Activated CD4-positive, alpha-beta memory T cell treated with anti-CD3 and anti-CD28 coated beads, Interleukin-2, amount 10 ng/mL, durations not matched to agents 7 days and 5 days (primary cell): ENCODE data around the gene SPR. TPM values are rescaled to one million over a fixed set of nuclear protein-coding genes. Genes with fewer than 3 reads are reported as not detected.
A peak's percentile ranks its signal among the peaks of the same experiment; 100 is the strongest.

Source experiments
- CTCF ChIA-PET: fragments of 350-600 bp; sonication (Branson Sonifier 250); formaldehyde crosslinking; loops from one replicate; lab custom pipeline; 2021; ENCODE audit warnings: antibody characterized with exemption, inconsistent platforms; lab: Charles Lee
- POLR2A ChIA-PET: fragments of 350-600 bp; sonication (Branson Sonifier 250); formaldehyde crosslinking; loops from one replicate; lab custom pipeline; 2021; ENCODE audit warnings: antibody characterized with exemption; lab: Charles Lee
- DNase-seq: peaks from one replicate; pipeline ENCODE4 v3.0.0-alpha.2; 2020
- H3K27ac Mint-ChIP-seq: one replicate; pipeline ENCODE4 v1.8.0; 2021; ENCODE audit warnings: mild to moderate bottlenecking, mixed read lengths
- H3K27me3 Mint-ChIP-seq: one replicate; pipeline ENCODE4 v1.8.0; 2021; ENCODE audit warnings: mixed read lengths
- H3K36me3 Mint-ChIP-seq: one replicate; pipeline ENCODE4 v1.8.0; 2021; ENCODE audit warnings: low read depth, mixed read lengths
- H3K4me1 Mint-ChIP-seq: one replicate; pipeline ENCODE4 v1.8.0; 2021; ENCODE audit warnings: mixed read lengths
- H3K4me3 Mint-ChIP-seq: one replicate; pipeline ENCODE4 v1.8.0; 2021; ENCODE audit warnings: mild to moderate bottlenecking, mixed read lengths
- H3K9me3 Mint-ChIP-seq: one replicate; pipeline ENCODE4 v1.8.0; 2021; ENCODE audit warnings: mixed read lengths
- total RNA-seq, 2 experiments: library from RNA; stranded (reverse); gene quantifications; one replicate each; pipeline ENCODE4 v1.2.3, GENCODE V29; 2021

SPR gene
- total RNA-seq, result under 1 TPM; 0.63 to 0.71 TPM

DNA sequence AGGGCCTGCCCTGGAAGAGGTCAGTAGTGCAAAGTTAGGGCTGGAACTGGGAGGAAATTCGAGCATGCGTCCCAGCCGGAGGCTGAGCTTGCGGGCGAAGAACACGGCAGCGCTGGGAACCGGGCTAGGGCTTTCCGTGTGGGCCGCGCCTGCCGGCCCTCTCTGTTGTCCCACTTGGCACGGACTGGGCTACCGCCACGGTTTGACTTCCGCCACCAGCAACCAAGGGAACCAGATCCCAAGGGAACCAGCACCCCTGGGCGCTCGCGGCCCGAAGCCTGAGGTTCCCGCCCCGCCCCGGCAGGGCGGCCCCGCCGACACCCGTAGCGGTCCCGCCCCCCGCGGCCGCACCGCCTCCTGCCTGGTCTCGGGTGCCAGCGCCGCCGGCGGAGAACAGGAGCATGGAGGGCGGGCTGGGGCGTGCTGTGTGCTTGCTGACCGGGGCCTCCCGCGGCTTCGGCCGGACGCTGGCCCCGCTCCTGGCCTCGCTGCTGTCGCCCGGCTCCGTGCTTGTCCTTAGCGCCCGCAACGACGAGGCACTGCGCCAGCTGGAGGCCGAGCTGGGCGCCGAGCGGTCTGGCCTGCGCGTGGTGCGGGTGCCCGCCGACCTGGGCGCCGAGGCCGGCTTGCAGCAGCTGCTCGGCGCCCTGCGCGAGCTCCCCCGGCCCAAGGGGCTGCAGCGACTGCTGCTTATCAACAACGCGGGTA is at the start of gene SPR:
TSS of gene SPR (plus strand) at position 377 of the 708 bp plus-strand sequence. CDS start at position 402, 25 bp downstream.
- H3K9me3 Mint-ChIP-seq, result no peaks in the 10 kb centered on the region
- ChIA-PET CTCF (interaction anchor here (1.0 to 3.1 kb wide), 23 partner anchors 9 to 406 kb away, joined by 3 to 15 read pairs (median 4); partner anchors contain the start of gene EGR4), POLR2A (interaction anchor here (0.8 kb wide), 1 partner anchor 82 kb away, joined by 3 read pairs; no protein-coding TSS in a partner anchor)
- no peak within 1 kb of the TSS for H3K27ac Mint-ChIP-seq
- peaks cover 6% of the 10 kb centered on the region for H3K4me1 Mint-ChIP-seq
- H3K27me3 Mint-ChIP-seq, result peaks cover 48% of the 10 kb centered on the region
- no peaks in the 10 kb centered on the region for H3K36me3 Mint-ChIP-seq
- peak; percentile 69 for DNase-seq
- H3K4me3 Mint-ChIP-seq, result peak within 1 kb of the TSS; percentile 60

DNA sequence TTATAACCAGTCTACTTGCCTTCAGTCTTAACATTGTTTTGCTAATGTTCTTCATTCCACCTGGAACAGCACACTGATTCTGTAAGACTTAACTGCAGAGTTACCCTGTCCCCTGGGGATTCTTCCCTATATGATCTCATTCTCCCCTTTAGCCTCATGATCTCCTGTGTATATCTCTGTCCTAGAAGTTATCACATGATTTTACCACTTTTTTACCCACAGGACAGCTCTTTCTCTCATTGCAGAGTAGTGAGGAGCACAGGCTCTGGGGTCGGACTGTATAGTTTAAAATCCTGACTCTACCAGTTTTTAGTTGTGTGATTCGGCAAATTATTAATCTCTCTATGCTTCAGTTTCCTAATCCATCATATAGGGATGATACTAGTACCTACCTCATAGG is 47.1 kb upstream of the SPR start:
- Mint-ChIP-seq H3K4me1 (no peaks in the 10 kb centered on the region), H3K27ac (no peak overlapping the region), H3K9me3 (no peaks in the 10 kb centered on the region), H3K27me3 (peaks cover 35% of the 10 kb centered on the region), H3K4me3 (no peak overlapping the region), H3K36me3 (no peaks in the 10 kb centered on the region)
- CTCF ChIA-PET, result no interaction called here
- DNase-seq, result no peak
- POLR2A ChIA-PET, result interaction anchor here (1.2 kb wide), 1 partner anchor 9 kb away, joined by 3 read pairs; no protein-coding TSS in a partner anchor

DNA sequence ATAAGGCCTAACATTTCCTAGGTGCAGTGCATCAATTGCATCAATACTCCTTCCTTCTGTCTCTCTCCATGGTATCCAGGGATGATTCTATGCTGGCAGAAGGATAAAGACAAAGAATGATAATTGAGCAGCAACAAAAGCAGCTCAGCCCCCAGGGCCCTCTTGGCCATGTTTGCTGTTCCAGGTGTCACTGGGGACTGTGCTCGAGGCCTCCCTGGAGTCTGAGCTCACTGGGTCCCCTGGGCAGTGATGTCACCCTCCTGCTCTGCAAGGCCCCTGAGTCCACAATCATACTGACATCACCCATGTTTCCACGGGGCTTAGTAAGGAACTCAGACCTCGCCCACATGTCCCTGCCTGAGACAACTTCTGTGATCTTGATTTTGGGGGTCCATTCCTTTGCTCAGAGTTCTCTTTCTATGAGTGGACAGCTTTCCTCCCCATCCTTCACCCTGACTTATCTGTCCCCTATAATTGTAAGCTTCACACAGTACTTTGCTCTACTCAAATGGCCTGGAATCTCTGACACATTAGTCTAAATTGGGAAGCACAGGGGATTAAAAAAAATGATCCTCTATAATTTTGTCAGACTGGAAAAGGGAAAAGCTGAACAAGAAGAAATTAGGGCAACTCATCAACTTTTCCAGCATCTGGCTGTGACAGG is 45.6 kb upstream of the SPR start:
- ChIA-PET CTCF (interaction anchor here (0.9 to 1.5 kb wide), 2 partner anchors 20 to 21 kb away, joined by 3 to 4 read pairs; no protein-coding TSS in a partner anchor), POLR2A (interaction anchor here (1.2 to 1.5 kb wide), 2 partner anchors 11 to 12 kb away, joined by 3 to 5 read pairs; no protein-coding TSS in a partner anchor)
- peaks cover 26% of the 10 kb centered on the region for H3K27me3 Mint-ChIP-seq
- no peak for DNase-seq
- no peak overlapping the region for H3K4me3 Mint-ChIP-seq
- H3K9me3 Mint-ChIP-seq, result no peaks in the 10 kb centered on the region
- no peak overlapping the region for H3K27ac Mint-ChIP-seq
- no peaks in the 10 kb centered on the region for H3K36me3 Mint-ChIP-seq
- peaks cover 2% of the 10 kb centered on the region for H3K4me1 Mint-ChIP-seq

DNA sequence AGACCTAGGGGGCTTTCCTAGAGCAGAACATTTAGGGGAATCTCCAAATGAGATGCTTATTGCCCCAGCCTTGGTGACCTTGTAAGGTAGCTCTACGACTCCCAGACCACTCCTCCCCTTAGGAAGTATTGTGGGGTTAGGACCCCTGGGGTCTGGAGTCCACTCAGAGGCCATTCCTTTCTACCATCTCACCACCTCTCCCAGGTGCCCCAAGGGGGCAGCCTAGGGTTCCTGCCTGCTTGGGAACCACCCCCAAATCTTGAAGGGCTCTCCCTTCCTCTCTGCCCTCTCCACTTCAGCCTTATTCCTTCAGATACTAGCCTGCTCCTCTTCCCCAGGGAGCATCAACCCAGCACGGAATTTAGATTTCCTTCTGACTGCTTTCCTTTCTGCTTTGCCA is 43.9 kb upstream of the SPR start:
- H3K36me3 Mint-ChIP-seq, result no peaks in the 10 kb centered on the region
- CTCF ChIA-PET, result interaction anchor here (1.5 kb wide), 1 partner anchor 11 kb away, joined by 3 read pairs; no protein-coding TSS in a partner anchor

DNA sequence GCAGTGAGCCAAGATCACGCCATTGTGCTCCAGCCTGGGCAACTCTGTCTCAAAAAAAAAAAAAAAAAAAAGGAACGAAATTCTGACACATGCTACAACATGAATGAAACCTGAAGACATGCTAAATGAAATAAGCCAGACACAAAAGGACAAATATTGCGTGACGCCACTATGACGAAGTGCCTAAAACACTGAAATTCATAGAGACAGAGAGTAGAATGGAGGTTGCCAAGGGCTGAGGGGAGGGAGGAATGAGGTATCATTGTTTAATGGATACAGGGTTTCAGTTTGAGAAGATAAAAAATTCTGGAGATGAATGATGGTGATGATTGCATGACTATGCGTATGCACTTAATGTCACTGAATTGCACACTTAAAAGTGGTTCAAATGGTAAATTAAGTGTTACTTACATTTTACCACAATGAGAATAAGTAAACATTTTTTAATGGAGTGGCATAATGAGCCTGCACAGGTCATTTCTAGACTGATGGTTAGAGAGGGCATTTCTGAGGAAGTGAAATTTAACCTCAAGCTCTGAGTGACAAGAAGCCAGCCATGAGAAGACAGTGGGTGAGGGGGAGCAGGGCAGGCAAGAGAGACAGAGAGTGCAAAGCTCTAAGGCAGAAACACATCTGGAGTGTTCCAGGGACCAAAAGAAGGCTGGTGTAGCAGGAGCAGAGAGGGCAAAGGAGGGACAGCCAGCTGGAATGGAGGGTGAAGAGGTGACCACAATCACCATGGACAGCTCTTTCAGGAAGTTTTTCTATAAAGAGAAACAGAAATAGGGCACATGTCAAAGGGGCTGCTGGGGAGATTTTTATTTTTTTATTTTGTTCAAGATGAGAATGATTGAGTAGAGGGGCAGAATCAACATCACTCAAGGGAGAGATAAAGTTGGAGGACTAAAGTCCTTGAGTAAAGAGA is 40.8 kb upstream of the SPR start:
- Mint-ChIP-seq H3K9me3 (no peaks in the 10 kb centered on the region), H3K27me3 (peaks cover 21% of the 10 kb centered on the region), H3K4me3 (no peak overlapping the region), H3K27ac (no peak overlapping the region), H3K4me1 (peaks cover 2% of the 10 kb centered on the region), H3K36me3 (no peaks in the 10 kb centered on the region)
- DNase-seq, result no peak
- CTCF ChIA-PET, result interaction anchor here (0.5 to 1.4 kb wide), 2 partner anchors 16 to 1518 kb away, joined by 4 read pairs; no protein-coding TSS in a partner anchor
- POLR2A ChIA-PET, result interaction anchor here (2.5 kb wide), 1 partner anchor 13 kb away, joined by 10 read pairs; no protein-coding TSS in a partner anchor

More for the DNA sequence above, 43.9 kb upstream of the SPR start:
- Mint-ChIP-seq H3K27me3 (peaks cover 22% of the 10 kb centered on the region), H3K4me1 (peaks cover 2% of the 10 kb centered on the region), H3K9me3 (no peaks in the 10 kb centered on the region), H3K27ac (no peak overlapping the region), H3K4me3 (no peak overlapping the region)
- no peak for DNase-seq
- POLR2A ChIA-PET, result no interaction called here

DNA sequence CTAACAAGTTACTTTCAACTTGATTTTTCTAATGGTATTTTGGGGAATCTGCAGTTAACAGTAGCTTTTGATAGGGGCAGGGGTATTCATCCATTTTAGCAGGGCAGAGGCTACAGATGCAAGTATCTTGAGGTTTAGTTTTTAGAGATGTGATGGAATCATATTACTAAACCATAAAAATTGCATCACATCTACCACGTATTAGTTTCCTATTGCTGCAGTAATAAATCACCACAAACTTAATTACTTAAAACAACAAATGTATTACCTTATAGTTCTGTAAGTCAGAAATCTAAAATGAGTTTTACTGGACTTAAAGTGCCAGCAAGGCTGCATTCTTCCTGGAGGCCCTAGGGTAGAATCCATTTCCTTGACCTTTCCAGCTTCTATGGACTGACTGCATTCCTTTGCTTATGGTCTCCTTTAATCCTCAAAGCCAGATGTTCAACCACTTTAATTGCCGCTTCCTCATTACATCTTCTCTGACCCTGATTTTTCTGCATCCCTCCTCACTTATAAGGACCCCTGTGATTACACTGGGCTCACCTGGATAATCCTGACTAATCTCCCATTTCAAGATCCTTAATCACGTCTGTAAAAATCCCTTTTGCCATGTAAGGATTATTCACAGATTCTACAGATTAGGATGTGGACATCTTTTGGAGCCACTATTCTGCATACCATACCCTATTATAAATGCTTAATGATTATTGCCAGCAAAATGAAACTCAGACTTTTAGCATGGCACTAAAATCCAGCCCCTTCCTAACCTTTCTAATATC is 39.5 kb upstream of the SPR start:
- no peaks in the 10 kb centered on the region for H3K9me3 Mint-ChIP-seq
- DNase-seq, result no peak
- ChIA-PET CTCF (interaction anchor here (1.4 kb wide), 1 partner anchor 15 kb away, joined by 4 read pairs; no protein-coding TSS in a partner anchor), POLR2A (no interaction called here)
- peaks cover 2% of the 10 kb centered on the region for H3K4me1 Mint-ChIP-seq
- H3K27me3 Mint-ChIP-seq, result peaks cover 21% of the 10 kb centered on the region
- no peaks in the 10 kb centered on the region for H3K36me3 Mint-ChIP-seq
- no peak overlapping the region for H3K4me3 Mint-ChIP-seq
- no peak overlapping the region for H3K27ac Mint-ChIP-seq

DNA sequence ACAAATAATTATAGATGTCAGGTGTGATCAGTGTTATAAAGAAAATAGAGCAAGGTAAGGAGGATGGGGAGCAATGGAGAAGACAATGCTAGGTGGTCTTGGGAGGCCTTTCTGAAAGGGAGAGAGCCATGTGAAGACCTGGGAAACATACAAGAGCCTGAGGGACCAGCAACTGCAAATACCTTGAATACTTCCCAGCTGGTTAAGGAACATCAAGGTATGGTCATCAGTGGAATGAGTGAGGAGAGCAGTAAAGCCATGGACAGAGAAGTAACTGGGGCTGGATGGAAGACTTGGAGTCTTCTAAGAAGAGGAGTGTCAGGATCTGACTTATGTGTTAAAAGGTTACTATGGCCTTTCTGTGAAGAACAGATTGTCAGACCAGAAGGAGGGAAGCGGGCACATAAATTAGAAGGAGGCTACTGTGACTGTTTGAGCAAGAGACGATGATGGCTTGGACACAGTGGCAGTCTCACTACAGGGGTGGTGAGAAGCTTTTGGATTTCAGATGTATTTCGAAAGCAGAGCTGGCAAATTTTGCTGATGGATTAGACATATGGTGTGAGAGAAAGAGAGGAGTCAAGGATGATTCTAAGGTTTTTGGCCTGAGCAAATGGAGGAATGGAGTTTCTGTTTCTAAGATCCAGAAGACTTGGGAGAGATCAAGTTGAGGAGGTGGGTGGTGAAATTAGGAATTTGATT is 38.6 kb upstream of the SPR start:
- H3K27ac Mint-ChIP-seq, result no peak overlapping the region
- H3K4me3 Mint-ChIP-seq, result no peak overlapping the region
- DNase-seq, result no peak
- no peaks in the 10 kb centered on the region for H3K9me3 Mint-ChIP-seq
- H3K4me1 Mint-ChIP-seq, result peaks cover 2% of the 10 kb centered on the region
- peaks cover 18% of the 10 kb centered on the region for H3K27me3 Mint-ChIP-seq
- ChIA-PET POLR2A (no interaction called here), CTCF (no interaction called here)
- H3K36me3 Mint-ChIP-seq, result no peaks in the 10 kb centered on the region

DNA sequence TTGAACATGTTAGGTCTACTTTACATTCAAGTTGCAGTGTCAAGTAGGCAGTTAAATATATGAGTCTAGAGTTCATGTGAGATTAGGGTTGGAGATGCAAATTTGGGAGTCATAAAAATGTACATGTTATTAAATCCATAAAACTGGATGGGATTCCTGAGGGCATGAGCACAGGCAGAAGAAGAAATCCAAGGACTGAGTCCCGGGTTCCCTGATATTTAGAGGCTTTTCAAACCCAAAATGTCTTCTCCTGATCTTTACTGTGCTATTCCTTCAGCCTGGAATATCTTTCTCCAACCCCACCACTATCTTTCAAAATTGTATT is 38.1 kb upstream of the SPR start:
- Mint-ChIP-seq H3K9me3 (no peaks in the 10 kb centered on the region), H3K4me1 (peaks cover 2% of the 10 kb centered on the region), H3K4me3 (no peak overlapping the region), H3K27ac (no peak overlapping the region), H3K36me3 (no peaks in the 10 kb centered on the region), H3K27me3 (peaks cover 20% of the 10 kb centered on the region)
- CTCF ChIA-PET, result no interaction called here
- POLR2A ChIA-PET, result no interaction called here
- no peak for DNase-seq

DNA sequence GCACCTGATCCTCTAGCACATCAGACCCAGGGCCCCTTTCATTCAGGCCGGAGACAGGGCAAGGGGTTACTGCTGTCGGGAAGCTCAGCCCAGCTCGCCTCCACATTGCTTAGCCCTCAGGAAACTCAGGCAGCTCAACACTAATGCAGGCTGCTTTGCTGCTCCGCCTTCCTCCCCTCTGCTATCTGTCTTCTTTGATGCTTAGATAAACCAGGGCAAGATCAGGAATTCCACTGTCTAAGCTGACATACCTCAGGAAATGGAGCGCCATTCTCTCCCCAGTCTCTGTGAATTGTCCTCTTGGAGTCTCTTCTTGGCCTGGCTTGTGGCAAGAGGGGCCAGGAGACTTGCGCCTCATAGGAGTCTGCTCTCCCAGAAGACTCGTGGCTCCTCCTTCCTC is 35.9 kb upstream of the SPR start:
- Mint-ChIP-seq H3K36me3 (no peaks in the 10 kb centered on the region), H3K9me3 (no peaks in the 10 kb centered on the region), H3K4me3 (no peak overlapping the region), H3K4me1 (no peaks in the 10 kb centered on the region), H3K27ac (no peak overlapping the region), H3K27me3 (peaks cover 35% of the 10 kb centered on the region)
- ChIA-PET CTCF (no interaction called here), POLR2A (no interaction called here)
- DNase-seq, result no peak

DNA sequence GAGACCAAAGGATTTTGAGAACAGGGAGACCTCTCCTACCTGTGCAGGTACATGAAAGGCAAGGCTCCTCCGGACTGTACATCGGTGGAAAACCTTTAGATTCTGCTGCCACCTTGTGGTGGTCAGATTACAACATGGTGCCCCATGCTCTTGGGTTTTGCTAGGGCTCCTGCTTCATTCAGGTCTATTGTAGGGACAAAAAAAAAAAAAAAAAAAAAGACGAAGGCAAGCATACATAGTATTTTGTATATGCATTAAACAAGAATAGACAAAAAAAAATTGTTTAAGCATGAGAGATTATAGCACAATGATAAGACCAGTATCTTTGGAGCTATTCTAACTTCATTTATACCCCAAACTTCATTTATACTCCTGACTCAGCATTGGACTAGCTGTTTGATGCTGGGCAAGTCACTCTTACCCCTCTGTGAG is 27.4 kb upstream of the SPR start:
- Mint-ChIP-seq H3K4me3 (no peak overlapping the region), H3K27me3 (peaks cover 59% of the 10 kb centered on the region), H3K27ac (no peak overlapping the region), H3K9me3 (no peaks in the 10 kb centered on the region), H3K36me3 (no peaks in the 10 kb centered on the region), H3K4me1 (peaks cover 14% of the 10 kb centered on the region)
- CTCF ChIA-PET, result interaction anchor here (0.6 to 3.6 kb wide), 23 partner anchors 11 to 1712 kb away, joined by 3 to 17 read pairs (median 4); no protein-coding TSS in a partner anchor
- DNase-seq, result peak; percentile 66
- POLR2A ChIA-PET, result interaction anchor here (1.1 kb wide), 1 partner anchor 30 kb away, joined by 3 read pairs; no protein-coding TSS in a partner anchor

DNA sequence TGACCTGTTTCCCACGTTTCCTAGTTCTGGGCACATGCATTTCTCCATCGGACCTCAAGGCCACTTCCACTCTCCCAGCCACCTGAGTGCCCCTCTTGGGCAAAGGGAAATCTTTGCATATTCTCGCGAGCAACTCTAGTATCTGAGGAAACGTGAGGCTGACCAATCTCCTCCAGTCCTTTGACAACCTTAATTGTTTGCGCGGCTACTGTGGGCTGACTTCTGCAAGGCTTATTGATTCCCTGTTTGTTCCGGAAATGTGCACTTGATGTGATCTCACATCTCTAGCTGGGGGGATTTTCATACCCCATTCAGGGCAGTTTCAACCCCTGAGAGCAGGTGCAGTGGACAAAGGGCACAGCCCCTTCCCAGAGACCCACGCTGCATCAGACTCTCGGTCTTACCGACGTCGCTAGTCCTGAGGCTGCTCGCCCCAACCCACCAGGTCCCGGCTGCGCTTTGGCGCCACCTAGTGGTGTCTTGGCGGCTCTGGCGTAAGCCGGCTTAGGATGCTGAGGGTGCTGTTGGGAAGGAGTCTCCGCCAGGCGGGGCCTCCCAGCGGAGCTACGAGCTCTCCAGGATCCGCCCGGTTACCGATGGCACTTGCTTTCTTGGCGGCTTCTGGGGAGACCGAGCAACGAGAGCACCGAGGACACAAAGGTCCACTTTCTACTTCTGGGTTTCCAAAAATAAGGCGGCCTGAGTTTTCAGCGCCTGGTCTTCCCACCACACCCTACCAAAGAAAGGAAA is 24.8 kb upstream of the SPR start:
- POLR2A ChIA-PET, result no interaction called here
- Mint-ChIP-seq H3K4me1 (peaks cover 14% of the 10 kb centered on the region), H3K27me3 (peaks cover 48% of the 10 kb centered on the region), H3K9me3 (no peaks in the 10 kb centered on the region), H3K4me3 (peak overlapping the region; percentile 25), H3K36me3 (no peaks in the 10 kb centered on the region), H3K27ac (no peak overlapping the region)
- CTCF ChIA-PET, result interaction anchor here (0.6 to 3.6 kb wide), 21 partner anchors 9 to 760 kb away, joined by 3 to 15 read pairs (median 4); partner anchors contain the start of gene SPR
- peak; percentile 88 for DNase-seq
